Rectal smooth muscle tissue (tissue), 1 donor: ENCODE results near the gene EEIG1.
"Not testable (repeated sequence)": the region's sequence is repeated elsewhere in the genome, so short reads cannot be mapped to it uniquely, and the experiment has no call there.

Experiments
- H3K27ac ChIP-seq: one replicate; pipeline ENCODE4 v1.7.0; 2013; ENCODE audit warnings: low read depth, low read length, inconsistent platforms
- H3K27me3 ChIP-seq: one replicate; pipeline ENCODE4 v1.7.0; 2013; ENCODE audit warnings: low read length; ENCODE audit not compliant: control insufficient read depth, insufficient read depth
- H3K36me3 ChIP-seq: one replicate; pipeline ENCODE4 v1.7.0; 2013; ENCODE audit warnings: low read length; ENCODE audit not compliant: control insufficient read depth, insufficient read depth
- H3K4me1 ChIP-seq: one replicate; pipeline ENCODE4 v1.7.0; 2013; ENCODE audit warnings: low read length; ENCODE audit not compliant: control insufficient read depth, insufficient read depth
- H3K4me3 ChIP-seq: one replicate; pipeline ENCODE4 v1.7.0; 2013; ENCODE audit warnings: low read length
- H3K9ac ChIP-seq: one replicate; pipeline ENCODE4 v1.7.0; 2013; ENCODE audit warnings: low read length

EEIG1 gene

DNA sequence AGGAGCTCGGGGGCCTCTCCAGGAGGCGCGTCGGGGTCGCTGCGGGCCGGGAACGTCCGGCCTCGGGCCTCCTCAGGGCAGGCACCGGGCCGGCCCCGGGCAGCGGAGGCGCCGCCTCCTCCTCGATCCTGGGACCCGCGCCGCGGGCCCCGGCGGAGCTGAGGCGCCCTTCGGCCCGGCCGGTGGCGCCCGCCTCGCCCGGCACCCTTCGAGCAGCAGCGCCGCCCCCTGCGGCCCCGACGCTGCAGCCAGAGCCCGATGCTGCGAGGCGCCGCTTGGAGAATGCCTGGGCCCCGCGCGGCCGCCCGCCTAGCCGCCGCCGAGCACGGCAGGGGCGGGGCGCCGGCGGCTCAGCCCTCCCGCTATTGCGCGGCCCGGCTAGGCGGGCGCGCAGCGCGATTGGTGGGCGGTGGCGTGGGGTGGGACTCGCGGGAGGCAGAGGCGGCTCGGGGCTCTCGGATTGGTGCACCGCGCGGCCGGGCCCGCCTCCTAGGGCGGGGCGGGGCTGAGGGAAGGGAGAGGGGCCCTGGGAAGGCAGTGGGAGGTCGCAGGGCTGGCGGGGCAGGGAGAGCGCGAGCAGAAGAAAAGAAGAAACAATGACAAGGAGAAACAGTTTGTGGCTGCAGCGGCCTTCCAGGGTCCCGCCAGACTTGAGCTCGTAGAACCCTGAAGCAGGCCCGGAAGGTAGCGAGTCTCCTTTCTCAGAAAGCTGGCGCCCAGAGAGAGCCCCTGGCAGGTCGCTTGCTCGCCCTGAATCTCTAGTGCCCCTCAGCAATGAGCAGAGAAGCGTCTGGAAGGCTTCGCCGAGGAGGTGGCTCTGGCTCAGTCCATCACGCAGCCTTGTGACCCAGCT lies at the start of gene EEIG1:
TSS of gene EEIG1 (minus strand) at position 284 of the 853 bp plus-strand sequence. CDS start 852 bp downstream, outside the sequence.
- H3K36me3 ChIP-seq = no peaks in the 10 kb centered on the region
- peak within 1 kb of the TSS; percentile 93 for H3K9ac ChIP-seq
- peaks cover 28% of the 10 kb centered on the region for H3K4me1 ChIP-seq
- H3K27me3 ChIP-seq = no peaks in the 10 kb centered on the region
- peak within 1 kb of the TSS; percentile 84 for H3K4me3 ChIP-seq
- peak within 1 kb of the TSS; percentile 98 for H3K27ac ChIP-seq

DNA sequence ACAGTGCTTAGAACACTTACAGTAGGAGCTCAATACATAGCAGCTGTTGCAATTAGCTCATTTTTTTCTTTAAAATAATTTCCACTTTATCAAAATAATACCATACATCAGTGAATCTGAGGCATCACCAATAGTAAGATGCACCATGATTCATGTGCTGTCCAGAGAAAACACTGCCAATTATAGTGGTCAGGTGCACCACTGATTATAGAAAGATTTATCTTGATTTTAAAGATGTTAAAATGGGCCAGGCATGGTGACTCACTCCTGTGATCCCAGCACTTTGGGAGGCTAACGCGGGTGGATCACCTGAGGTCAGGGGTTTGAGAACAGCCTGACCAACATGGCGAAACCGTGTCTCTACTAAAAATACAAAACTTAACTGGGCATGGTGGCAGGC lies 46.9 kb upstream of the EEIG1 start:
- H3K27ac ChIP-seq = no peak overlapping the region
- no peaks in the 10 kb centered on the region for H3K36me3 ChIP-seq
- H3K4me1 ChIP-seq = no peaks in the 10 kb centered on the region
- no peak overlapping the region for H3K4me3 ChIP-seq
- no peaks in the 10 kb centered on the region for H3K27me3 ChIP-seq
- H3K9ac ChIP-seq = no peak overlapping the region

DNA sequence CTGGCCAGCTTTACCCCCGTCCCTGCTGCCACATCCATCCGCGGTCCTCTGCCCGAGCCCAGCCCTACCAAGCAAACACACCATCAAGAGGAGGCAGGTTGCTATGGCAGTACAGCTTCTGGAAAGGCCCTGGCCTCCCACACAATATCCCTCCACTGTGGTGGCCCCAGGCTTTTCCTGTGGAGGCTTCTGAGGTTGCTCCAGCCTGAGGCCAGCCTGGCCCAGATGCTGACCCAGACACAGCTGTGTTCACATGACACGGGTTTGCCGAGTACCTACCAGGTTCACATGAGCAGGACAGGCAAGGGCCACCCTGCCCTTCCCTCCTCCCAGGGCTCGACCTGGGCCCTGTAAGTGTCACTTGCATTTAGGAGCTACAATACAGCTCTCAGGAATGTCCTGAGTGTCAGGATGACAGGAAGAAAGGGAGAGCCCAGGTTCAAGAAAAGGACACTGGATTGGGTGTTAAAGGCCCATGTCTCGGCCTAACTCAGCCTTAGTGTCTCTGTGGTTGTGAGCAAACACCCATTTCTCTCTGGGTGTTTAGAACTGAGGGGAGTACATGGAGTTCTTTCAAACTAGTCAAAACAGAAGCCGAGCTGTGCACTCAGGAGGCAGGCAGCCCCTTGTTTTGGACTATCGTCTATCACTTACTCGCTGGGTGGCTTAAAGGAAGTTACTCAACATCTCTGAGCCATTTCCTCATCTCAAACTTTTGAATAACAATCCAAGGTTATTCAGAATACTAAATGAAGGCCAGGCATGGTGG lies 46.2 kb upstream of the EEIG1 start:
- no peak overlapping the region for H3K4me3 ChIP-seq
- H3K4me1 ChIP-seq = no peaks in the 10 kb centered on the region
- no peak overlapping the region for H3K27ac ChIP-seq
- no peaks in the 10 kb centered on the region for H3K36me3 ChIP-seq
- no peaks in the 10 kb centered on the region for H3K27me3 ChIP-seq
- H3K9ac ChIP-seq = no peak overlapping the region

DNA sequence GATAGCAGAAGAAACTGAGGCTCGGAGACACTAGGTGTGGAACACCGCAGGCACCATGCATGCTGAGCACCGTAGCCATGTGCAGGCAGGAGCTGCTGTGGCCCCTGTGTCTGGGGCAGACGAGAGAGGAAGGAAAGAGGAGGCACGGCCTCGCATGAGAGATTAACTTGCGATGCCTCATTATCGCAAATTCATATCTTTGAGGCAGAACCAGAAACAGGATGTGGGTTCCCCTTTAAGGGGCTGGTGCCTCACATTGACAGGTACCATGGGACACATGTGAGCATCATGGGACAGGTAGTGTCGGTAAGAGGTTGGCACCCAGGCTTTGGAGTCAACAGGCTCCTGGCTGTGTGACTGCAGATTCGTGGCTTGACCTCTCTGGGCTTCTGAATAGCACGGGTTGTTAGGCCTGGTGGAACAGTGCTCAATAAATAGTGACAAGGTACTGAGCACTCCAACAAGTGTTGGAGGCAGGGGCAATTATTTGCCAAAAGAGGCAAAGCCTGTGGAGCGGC lies 45.5 kb upstream of the EEIG1 start:
- no peak overlapping the region for H3K4me3 ChIP-seq
- no peak overlapping the region for H3K27ac ChIP-seq
- no peaks in the 10 kb centered on the region for H3K36me3 ChIP-seq
- no peaks in the 10 kb centered on the region for H3K4me1 ChIP-seq
- no peaks in the 10 kb centered on the region for H3K27me3 ChIP-seq
- H3K9ac ChIP-seq = no peak overlapping the region

DNA sequence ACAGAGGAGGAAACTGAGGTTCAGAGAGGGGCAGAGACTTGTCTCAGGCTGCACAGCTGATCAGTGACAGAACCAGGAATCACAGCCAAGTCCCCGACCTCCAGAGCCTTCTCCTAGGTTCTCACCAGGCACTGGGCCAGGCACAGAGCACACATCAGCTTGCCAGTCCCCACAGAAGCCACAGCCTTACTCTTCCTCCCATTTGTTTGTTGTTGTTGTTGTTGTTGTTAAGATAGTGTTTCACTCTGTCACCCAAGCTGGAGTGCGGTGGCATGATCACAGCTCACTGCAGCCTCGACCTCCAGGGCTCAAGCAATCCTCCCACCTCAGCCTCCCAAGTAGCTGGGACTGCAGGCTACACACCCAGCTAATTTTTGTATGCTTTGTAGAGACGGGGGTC lies 44.9 kb upstream of the EEIG1 start:
- Histone ChIP-seq H3K4me1 (no peaks in the 10 kb centered on the region), H3K27me3 (no peaks in the 10 kb centered on the region), H3K4me3 (no peak overlapping the region), H3K36me3 (no peaks in the 10 kb centered on the region), H3K27ac (no peak overlapping the region), H3K9ac (no peak overlapping the region)

DNA sequence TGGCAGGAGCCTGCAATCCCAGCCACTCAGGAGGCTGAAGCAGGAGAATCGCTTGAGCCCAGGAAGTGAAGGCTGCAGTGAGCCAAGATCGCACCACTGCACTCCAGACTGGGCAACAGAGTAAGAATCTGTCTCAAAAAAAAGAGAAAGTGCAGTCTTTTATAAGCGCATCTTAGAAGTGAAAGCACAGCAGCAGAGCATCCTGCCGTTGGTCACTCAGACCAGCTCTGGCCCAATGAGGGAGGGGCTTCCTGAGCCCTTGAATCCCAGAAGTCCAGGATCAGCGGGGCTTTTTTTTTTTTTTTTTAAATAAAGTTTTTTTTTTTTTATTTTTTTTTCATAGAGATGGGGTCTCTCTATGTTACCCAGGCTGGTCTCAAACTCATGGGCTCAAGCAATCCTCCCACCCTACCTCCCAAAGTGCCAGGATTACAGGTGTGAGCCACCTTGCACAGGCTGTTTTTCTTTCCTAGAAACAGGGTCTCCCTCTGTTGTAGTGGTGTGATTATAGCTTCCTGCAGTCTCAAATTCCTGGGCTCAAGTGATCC lies 44.0 kb upstream of the EEIG1 start:
- H3K4me3 ChIP-seq = no peak overlapping the region
- no peaks in the 10 kb centered on the region for H3K4me1 ChIP-seq
- H3K9ac ChIP-seq = no peak overlapping the region
- no peaks in the 10 kb centered on the region for H3K36me3 ChIP-seq
- no peak overlapping the region for H3K27ac ChIP-seq
- no peaks in the 10 kb centered on the region for H3K27me3 ChIP-seq

DNA sequence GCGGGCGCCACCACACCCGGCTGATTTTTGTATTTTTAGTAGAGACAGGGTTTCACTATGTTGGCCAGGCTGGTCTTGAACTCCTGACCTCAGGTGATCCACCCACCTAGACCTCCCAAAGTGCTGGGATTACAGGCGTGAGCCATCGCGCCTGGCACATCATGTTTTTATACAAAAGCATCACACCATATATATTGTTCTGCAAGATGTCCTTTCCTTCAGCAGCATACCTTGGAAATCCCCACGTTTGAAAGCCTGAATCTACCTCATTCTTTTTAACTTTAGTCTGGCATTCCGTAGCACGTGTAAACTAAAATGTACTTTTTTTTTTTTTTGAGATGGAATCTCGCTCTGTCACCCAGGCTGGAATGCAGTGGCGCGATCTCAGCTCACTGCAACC lies 42.9 kb upstream of the EEIG1 start:
- H3K9ac ChIP-seq, H3K36me3 ChIP-seq, H3K4me1 ChIP-seq, H3K27me3 ChIP-seq, H3K4me3 ChIP-seq, H3K27ac ChIP-seq: not testable (repeated sequence)

DNA sequence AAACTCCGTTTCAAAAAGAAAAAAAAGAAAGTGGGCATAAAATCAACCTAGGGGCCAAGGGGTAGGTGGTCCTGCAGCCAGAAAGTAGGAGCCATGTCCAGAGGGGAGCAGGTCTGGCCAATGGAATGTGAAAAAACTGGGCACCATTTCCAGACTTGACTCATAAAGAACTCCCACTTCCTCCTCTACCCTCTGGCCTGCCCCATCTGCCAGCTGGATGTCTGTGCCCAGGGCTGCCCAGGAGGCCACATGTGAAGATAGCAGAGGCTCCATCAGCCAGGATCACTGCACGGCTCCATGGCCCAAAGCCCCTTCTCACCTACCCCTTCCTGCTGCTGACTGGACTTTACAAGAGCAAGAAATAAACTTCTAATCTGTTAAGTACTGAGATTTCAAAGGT lies 42.1 kb upstream of the EEIG1 start:
- H3K4me1 ChIP-seq = no peaks in the 10 kb centered on the region
- no peaks in the 10 kb centered on the region for H3K27me3 ChIP-seq
- no peak overlapping the region for H3K27ac ChIP-seq
- H3K9ac ChIP-seq = no peak overlapping the region
- H3K4me3 ChIP-seq = no peak overlapping the region
- no peaks in the 10 kb centered on the region for H3K36me3 ChIP-seq

DNA sequence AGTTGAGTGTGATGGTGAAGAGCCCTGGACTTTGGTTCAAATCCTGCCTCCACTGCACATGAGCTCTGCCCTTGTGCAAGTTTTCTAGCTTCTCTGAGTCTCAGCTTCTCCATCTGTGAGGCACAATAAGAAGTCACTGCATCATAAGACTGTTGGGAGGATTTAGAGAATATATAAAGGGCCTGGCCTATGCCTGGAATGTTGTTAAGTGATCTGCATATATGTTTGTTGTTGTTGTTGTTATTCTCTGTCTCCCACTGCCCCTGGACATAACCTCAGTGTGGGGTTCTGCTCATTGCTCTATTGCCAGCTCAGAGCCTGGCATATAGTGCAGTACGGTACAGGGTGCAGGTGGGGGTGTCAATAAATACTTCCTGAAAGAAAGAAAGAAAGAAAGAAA lies 40.3 kb upstream of the EEIG1 start:
- no peaks in the 10 kb centered on the region for H3K27me3 ChIP-seq
- no peak overlapping the region for H3K4me3 ChIP-seq
- no peak overlapping the region for H3K9ac ChIP-seq
- H3K27ac ChIP-seq = no peak overlapping the region
- H3K4me1 ChIP-seq = no peaks in the 10 kb centered on the region
- H3K36me3 ChIP-seq = no peaks in the 10 kb centered on the region

DNA sequence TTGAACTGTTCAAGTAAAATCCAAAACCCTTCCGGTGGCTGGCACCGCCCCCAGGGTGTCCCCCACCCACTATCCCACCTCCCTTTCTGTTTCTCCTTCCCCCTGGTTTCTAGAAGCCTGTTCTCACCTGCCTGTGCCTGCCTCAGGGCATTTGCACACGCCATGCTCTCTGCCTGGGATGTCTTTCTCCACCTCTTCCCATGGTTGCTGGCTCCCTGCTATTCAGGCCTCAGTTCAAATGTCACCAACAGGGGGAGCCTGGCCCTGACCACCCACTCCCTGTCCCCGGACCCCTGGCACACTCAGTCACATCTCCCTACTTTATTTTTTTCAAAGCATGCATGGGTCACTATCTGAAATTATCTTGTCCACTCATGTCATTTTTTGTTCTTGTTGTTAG lies 39.9 kb upstream of the EEIG1 start:
- Histone ChIP-seq H3K4me3 (no peak overlapping the region), H3K9ac (no peak overlapping the region), H3K36me3 (no peaks in the 10 kb centered on the region), H3K4me1 (no peaks in the 10 kb centered on the region), H3K27me3 (no peaks in the 10 kb centered on the region), H3K27ac (no peak overlapping the region)

DNA sequence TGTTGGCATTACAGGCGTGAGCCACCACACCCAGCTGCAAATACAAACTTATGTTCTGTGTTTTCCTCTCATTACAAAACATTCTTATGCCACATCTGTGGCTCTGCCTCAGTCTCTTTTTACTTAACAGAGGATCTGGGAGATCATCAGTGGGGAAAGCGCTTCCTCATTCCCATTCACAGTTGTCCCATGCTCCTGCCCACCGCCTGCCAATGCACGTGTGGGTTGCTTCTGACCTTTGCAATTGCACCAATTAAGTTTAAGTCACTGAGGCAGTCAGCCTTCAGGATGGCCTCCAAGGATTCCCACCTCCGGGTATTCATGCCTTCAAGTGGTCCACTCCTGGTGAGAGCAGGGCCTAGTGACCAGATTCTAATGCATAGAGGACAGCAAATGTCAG lies 34.9 kb upstream of the EEIG1 start:
- Histone ChIP-seq H3K4me3 (no peak overlapping the region), H3K4me1 (no peaks in the 10 kb centered on the region), H3K27ac (no peak overlapping the region), H3K9ac (no peak overlapping the region), H3K36me3 (no peaks in the 10 kb centered on the region), H3K27me3 (no peaks in the 10 kb centered on the region)

DNA sequence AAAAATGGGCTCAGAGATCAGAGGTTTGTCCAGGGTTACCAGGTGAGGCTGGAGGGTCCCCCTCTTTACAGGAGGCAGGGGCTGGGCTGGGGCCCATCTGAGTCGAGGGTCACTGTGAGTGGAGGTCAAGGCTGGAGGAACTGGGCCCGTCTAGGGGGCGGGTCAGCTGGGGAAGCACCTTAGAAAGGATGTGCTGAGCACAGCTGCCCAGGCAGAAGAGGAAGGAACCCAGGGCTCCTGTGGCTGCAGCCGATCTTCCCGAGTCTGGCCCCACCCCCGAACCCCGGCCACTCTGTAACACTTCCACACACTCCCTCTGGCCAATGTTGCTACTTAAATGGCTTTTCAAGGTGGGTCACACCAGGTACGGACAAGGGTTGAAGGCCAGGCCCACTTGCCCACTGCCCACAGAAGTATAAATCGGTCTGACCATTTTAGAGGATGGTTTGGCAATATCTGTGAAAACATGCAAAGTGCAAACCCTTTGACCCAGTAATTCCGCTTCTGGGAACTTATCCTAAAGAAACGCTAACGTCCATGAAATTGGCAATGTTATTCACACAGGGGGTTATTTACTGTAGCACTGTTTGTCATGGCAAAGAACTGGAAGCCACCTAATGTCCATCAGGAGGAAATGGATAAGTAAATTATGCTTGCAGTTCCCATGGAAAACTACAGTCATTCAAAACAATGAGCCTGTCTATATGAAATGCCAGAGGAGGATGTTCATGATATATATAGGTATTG lies 30.5 kb upstream of the EEIG1 start:
- Histone ChIP-seq H3K4me3 (no peak overlapping the region), H3K27ac (no peak overlapping the region), H3K36me3 (no peaks in the 10 kb centered on the region), H3K4me1 (no peaks in the 10 kb centered on the region), H3K27me3 (no peaks in the 10 kb centered on the region), H3K9ac (no peak overlapping the region)
